GM19023 (cell line): ENCODE measurements around the gene AVL9.

Experiments
- ATAC-seq: cut with Tn5 transposase; IDR thresholded peaks from one replicate; pipeline ENCODE4 v1.9.1; 2021; ENCODE audit warnings: mild to moderate bottlenecking, moderate library complexity; ENCODE audit not compliant: unreplicated experiment

AVL9 gene

GRCh38 chr7:32532716-32533115 is 37.4 kb downstream of the AVL9 start:
- ATAC-seq, result no peak

- ATAC-seq, result no peak
Observed at GRCh38 chr7:32533276-32534029, 38.2 kb downstream of the AVL9 start.

GRCh38 chr7:32535162-32535702 is 39.9 kb downstream of the AVL9 start:
- no peak for ATAC-seq

- ATAC-seq, result no peak
Observed at GRCh38 chr7:32536016-32536415, 40.7 kb downstream of the AVL9 start.

- ATAC-seq, result no peak
Observed at GRCh38 chr7:32536585-32536984, 41.3 kb downstream of the AVL9 start.

GRCh38 chr7:32537760-32538159 is 42.5 kb downstream of the AVL9 start:
- no peak for ATAC-seq

GRCh38 chr7:32539366-32539765 is 44.1 kb downstream of the AVL9 start:
- ATAC-seq, result no peak

GRCh38 chr7:32539919-32540531 is 44.7 kb downstream of the AVL9 start:
- no peak for ATAC-seq

GRCh38 chr7:32542595-32542994 is 47.3 kb downstream of the AVL9 start:
- ATAC-seq, result no peak

GRCh38 chr7:32559480-32559879 is 64.2 kb downstream of the AVL9 start:
- no peak for ATAC-seq

- ATAC-seq, result no peak
Observed at GRCh38 chr7:32560075-32560474, 64.8 kb downstream of the AVL9 start.

GRCh38 chr7:32561613-32562012 is 66.3 kb downstream of the AVL9 start:
- ATAC-seq, result no peak

- no peak for ATAC-seq
Observed at GRCh38 chr7:32564542-32564941, 69.3 kb downstream of the AVL9 start.

- no peak for ATAC-seq
Observed at GRCh38 chr7:32569388-32570289, 74.3 kb downstream of the AVL9 start.

GRCh38 chr7:32573110-32573687 is 77.9 kb downstream of the AVL9 start:
- no peak for ATAC-seq

GRCh38 chr7:32574626-32575025 is 79.3 kb downstream of the AVL9 start:
- ATAC-seq, result no peak

- no peak for ATAC-seq
Observed at GRCh38 chr7:32577421-32577820, 82.1 kb downstream of the AVL9 start.

- ATAC-seq, result no peak
Observed at GRCh38 chr7:32579776-32580175, 84.5 kb downstream of the AVL9 start.

GRCh38 chr7:32580646-32581045 is 85.4 kb downstream of the AVL9 start:
- ATAC-seq, result no peak

GRCh38 chr7:32582036-32582435 is 86.7 kb downstream of the AVL9 start:
- ATAC-seq, result no peak

- no peak for ATAC-seq
Observed at GRCh38 chr7:32583791-32584190, 88.5 kb downstream of the AVL9 start.
